Activated CD8-positive, alpha-beta memory T cell treated with anti-CD3 and anti-CD28 coated beads, Interleukin-2, amount 50 U/mL, for 4 hours (primary cell): ENCODE data around the gene PRPH.

Experiments
- DNase-seq: peaks from one replicate; pipeline ENCODE4 v3.0.0-alpha.2; 2020

The PRPH gene

DNA sequence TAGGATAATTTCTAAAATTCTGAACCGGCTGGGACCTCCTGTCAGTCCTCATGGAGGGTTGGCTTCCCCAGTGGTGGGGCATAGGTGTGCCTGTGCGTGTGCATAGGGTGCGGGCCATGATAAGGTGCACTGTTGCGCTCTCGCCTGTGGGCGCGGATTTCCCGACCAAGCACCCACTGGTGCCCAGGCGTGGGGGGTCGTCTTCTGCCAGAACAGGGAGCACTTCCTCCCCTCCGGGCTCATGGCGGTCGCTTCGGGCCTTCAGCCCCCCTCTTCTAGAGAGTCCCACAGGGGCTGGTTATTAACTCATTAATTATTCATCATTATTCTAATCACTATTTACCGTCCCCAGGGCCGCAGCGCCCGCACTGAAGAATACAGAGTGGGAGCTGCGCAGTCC, 39.3 kb downstream of the PRPH start:
- no peak for DNase-seq

- no peak for DNase-seq
Observed at GRCh38 chr12:49334681-49335080, 39.7 kb downstream of the PRPH start.

DNA sequence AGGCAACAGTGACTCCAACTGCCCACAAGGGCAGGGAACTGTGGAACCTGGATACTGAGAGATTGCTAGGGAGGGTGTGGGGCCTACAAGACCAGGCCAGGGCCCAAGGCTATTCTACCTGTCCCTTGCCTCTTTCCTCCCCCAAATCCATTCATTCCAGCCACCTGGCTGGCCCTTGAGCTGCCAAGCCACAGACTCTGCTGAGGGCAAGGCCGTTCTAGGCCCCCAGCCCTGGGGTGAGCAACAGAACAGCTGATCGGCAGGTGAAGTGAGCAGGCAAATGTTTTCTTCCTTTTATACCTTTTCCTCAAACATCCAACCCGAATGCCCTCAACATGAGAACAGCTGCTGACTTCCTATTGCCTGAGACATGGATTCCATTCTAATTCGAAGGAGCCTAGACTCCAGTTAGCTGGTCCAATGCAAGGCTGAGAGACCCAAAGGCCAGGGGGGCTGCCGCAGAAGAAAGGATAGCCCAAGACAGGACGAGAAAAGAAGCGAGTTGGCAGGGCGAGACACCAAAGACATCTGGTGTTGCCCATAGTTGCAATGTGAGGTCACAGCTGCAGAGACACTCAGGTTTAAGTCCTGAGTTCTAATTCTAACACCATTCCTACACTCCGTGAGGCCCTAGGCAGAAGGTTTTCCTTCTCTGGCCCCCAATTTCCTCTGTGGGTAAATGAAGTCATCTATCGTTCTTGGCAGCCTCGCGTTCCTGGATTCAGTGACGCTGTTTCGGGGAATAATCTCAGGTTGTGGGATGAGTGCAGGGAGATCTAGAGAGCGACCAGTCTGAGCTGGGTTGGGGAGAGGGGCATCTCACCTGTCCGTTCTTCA, 40.4 kb downstream of the PRPH start:
- DNase-seq, result no peak

DNA sequence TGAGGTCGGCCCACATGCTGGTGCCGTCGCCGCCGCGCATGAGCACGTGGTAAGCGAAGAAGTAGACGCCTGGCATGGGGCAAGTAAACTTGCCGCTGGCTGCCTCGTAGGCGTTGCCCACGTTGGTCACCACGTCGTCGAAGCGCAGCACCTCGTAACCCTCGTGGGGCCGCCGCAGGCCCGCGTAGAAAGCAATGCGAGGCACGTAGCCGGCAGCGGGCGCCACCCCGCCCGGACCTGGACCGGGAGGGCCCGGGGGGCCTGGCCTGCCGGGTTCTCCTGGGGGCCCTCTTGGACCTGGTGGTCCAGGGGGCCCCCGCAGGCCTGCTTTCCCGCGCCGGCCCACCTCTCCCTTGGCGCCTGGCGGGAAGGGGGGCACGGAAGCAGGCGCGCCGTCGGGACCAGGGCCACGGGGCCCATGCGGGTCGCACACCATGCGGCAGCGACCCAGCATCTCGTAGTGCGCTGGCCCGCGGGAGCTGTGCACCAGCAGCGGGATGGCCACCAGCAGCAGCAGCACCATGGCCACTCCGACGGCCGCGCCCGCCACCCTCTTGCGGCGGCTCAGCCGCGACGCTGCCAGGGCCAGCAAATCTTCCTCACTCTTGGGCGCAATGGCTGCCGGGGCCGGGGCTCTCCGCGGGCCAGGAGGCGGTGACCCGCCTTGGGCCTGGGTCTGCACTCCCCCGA, 41.2 kb downstream of the PRPH start:
- DNase-seq, result no peak

GRCh38 chr12:49336645-49337584, 42.0 kb downstream of the PRPH start, which contains the start of gene C1QL4:
Gene C1QL4, minus strand, starts transcription at chr12:49337188. Its CDS starts 711 bp downstream, at chr12:49336477.
- peak; percentile 91 for DNase-seq

DNA sequence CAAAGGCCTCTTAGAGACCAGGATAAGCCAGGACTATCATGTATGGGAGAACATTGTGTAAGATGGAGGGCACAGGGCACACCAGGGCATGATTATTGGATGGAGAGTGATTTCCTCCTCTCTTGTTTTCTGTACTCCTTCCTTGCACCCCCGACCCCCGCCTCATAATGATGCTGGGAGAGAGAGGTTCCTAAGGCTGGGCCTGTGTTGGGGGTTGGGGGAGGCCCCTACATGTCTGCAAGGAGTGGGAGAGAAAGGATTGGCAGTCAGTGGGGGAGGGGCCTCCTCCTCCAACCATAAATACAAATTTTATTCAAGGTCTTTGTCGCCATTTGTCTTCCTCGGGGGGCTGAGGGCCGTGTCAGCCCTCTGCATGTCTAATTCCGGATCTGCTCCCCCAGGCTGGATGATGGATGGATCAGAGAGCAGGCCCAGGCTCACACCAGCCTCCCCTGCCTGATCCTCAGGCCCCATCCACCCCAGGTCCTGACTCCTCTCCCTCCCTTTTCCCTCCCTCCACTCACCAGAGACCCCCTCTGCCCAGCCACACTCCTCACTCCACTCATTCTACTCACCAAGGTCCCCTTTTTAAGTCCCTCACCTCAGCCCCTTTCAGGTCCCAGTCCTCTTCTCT, 44.0 kb downstream of the PRPH start:
- no peak for DNase-seq

DNA sequence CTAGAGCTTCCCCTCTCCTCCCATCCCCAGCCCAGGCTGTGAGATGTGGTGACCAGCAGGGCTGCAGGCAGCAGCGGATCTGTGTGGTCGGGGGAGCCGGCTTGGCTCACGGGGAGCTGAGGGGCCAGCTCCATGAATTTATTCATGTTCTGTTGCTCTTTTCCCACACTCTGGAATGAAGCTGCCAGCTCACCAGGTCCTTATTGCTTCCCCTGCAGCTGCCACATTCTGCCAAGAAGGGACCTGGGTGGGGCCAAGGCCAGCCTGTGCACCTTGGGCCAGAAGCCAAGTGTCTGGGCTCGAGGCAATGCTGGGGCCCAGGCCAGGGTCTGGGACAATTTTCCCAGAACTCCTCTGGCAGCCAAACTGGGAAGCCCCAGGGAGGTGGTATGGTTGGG, 44.5 kb downstream of the PRPH start:
- no peak for DNase-seq

- no peak for DNase-seq
Observed at GRCh38 chr12:49340095-49340870, 45.3 kb downstream of the PRPH start.

DNA sequence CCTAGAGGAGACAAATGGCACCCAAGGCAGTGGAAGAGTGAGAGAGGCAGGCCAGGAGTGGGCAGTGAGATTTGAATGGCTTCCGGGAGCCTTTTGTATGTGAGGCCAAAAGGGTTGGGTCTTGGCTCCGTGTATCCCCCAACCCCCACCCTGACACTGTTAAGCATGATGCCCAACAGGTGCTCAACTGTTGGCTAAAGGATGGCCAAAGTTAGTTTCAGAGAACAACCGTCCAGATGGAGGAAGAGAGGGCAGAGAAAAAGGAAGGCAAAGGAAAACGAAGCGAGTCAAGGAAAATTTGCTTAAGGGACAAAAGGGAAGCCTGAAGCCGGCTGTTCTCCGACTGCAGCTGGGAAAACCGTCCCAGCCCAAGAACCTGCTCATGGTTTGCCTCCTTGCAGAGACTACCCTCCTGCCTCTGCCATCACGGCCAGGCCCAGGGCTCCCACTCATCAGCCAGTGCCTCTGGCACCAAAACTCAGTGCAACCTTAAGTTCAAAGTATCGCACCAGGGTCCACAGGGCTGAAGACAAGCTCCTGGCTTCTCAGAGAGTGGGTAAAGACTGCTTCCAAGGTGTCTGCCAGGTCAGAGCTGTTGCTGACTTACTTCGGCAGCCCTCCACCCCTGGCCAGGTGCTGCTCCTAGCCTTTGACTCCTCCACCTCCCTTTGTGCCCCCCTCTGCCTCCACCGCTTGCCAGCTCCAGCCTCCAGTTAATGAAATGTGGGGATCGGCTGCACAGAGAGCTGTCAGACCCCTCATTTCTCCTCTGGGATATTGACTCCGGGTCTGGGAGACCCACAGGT, 46.2 kb downstream of the PRPH start:
- no peak for DNase-seq

DNA sequence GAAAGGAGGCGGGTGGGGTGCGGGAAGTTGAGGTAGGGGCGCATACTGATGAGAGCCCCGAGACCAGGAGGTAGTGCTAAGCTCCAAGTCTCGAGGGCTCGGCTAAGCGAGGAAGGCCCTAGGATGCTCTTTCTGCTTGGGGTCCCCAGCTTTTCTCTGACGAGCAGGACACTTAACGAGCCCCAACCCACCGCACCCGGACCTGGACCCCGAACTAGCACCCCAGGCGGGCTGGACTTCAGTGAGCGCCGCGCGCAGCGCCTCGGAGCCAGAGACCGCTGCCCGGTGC, 46.8 kb downstream of the PRPH start:
- no peak for DNase-seq

DNA sequence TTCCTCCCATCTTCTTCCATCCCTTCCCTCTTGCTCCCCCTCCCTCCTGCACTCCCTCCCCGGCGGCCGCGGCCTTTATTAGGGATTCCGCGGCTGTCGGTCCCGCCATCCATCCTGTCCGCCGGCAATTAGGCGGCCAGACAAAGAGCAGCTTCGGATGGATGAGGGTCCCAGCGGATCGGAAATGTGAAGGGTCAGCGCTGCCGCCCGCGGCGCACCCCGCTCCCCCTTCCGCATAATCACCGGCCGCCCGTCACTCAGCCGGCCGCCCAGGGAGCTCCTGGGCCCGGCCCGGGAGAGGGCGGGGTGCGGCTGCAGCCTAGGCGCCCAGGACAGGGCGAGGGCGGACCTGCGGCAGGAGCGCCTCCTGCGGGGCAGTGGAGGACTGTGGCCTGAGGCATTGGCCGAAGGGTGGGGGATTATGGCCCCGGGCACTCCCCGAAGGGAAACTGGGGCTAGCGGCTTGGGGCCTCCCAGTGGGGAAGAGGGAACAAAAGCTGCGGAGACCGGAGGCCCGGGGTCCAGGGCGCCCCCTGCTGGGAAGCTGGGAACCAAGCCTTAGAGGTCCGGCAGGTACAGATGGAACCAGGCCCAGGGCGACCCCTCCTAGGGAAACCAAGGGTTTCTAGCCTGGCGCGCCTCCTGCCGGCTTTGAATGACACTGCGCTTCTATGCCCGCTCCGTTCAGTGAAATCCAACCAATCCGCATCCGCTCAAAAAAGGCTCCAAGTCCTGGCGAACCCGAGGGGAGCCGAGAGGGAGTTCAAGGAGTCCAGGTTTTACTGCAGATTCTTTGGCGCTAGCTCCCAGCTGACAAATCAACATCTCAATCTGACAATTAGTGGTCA, 47.3 kb downstream of the PRPH start:
- peak; percentile 74 for DNase-seq

- DNase-seq, result peak; percentile 46
Observed at GRCh38 chr12:49342914-49343731, 48.2 kb downstream of the PRPH start.

- no peak for DNase-seq
Observed at GRCh38 chr12:49344486-49345050, 49.6 kb downstream of the PRPH start.

DNA sequence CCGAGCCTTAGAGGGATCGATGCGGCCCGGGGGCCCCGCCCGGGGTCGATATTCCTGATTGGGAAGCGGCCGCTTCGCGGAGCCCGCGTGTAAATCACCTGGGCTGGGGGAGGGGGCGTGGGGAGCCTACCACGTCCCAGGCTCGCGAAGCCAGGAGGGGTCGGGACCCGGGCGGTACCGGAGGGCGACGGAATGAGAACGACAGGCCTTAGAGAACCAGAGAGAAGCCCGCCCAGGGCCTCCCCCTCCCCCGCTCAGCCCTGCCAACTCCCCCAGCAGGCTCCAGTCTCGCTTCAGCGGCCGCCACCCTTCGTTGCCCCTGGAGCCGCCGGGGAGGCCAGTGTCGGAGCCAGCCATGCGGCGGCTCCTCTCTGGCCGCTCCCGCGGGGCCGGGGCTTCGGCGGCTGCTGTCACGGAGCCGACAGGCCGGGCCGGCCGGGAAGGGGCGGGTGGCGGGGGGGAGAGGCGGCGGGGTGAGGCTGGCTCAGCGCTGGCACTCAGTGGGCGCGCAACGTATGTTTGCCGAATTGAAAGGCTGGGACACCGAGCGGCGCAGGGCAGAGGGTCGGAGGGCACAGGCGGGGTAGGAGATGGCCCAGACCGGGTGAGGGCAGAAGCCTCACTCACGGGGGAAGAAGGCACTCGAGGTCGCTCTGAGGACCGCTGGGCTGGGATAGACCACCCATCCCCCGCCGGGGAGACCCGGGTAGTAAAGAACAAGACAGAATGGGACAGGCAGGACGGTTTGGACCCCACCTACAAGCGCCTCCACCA, 50.3 kb downstream of the PRPH start:
- DNase-seq, result no peak

DNA sequence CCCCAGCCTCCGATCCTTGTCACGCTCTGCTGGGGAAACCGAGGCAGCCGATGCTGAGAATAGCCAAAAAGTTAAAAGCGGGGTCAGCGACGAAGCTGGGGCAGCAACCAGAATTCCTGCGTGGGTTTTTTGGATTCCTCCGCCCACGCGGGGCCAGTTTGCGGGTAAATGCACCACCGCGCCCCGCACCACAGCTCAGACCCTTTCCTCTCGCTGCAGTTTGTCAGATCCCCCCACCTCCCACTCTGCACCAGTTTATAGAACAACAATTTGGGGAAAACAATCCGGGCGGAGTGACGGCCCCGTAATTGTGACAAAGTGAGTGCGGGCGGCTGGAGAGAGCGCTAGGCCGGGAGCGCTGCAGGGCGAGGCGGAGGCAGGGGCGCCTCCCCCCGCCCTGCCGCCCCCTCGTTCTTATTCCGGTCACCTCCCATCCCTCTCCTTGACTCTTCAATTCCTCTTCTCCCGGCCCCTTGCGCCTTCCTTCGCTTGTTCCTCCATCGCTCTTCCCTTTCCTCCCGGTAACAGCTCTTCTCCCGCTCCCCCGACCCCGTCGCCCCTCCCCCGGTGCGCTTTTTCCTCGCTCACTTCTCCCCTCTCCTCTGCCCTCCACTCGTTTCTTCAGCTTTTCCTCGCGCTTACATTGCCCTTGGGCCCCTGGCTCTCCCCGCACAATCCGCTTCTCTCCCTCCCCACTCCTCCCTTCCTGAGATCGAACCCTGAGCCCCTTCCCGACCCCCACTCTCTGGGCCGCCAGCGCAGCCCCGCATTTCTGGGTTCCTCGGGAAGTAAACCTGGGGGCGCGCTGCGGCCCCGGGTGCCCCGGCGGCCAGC, 51.1 kb downstream of the PRPH start:
- DNase-seq, result no peak

DNA sequence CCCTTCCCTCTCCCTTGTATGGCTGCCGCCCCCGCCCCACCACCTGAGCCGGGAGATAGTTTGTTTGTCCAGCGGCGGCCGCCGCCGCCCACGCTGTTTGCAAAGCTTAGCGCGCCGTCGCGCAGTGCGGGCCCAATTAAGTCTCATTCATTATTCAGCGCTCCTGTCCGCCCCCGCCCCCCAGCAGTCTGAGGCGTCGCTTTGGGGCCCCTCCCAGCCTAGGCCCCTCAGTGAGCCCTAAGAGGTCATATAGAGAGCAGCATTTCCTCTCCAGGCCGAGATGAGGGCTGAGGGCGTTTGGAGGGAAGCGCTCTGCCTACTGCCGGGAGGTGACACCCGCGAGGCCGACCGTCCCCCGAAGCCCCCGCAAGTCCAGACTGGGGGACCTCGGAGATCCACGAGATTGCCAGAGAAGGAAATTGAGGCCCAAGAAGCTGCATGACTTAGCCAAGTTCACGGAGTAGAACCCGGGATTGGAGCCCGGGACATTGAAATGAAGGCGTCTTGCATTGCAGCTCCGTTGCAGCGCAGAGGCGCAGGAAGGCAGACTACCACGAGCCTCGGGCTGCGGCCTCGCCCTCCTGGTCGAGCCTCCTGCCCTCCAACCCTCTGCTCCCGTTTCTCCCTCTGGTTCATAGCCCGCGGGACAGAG, 51.8 kb downstream of the PRPH start, which contains the start of gene DNAJC22:
TSS of gene DNAJC22 (plus strand) at position 230 of the 652 bp plus-strand sequence. CDS start 1,985 bp downstream, outside the sequence.
- DNase-seq, result peak; percentile 32
